ENCODE data around the gene GSX2. TPM values are rescaled to one million over a fixed set of nuclear protein-coding genes. Genes with fewer than 3 reads are reported as not detected.
A peak's percentile ranks its signal among the peaks of the same experiment; 100 is the strongest.

GSX2 gene
- total and polyA plus RNA-seq, 2 of the 8 experiments (the other 6 are each of a cell fraction or from before 2014, with no cell fraction given), result not detected

GRCh38 chr4:54064317-54065111 is 35.4 kb upstream of the GSX2 start, which contains the start of gene CHIC2 (continued):
- TF ChIP-seq SAP30 (IDR thresholded peaks at IDR 0.05; ENCODE audit: insufficient read depth, insufficient replicate concordance, low read length), result no peak
- 0 out of 2 replicates have a peak, but pooled peaks have one; percentile 7 for TF ChIP-seq GTF2F1 (IDR thresholded peaks at IDR 0.05; ENCODE audit: borderline replicate concordance, low read depth, low read length)
- no peak for TF ChIP-seq EP300 (IDR thresholded peaks at IDR 0.05; ENCODE audit: borderline replicate concordance in 1 of 2, low read depth in 2 of 2, low read length in 2 of 2)
- TF ChIP-seq SP4 (IDR thresholded peaks at IDR 0.05; ENCODE audit: low read length), result no peak
- peak; percentile 43 for TF ChIP-seq TAF7 (optimal IDR thresholded peaks at IDR 0.05; ENCODE audit: borderline replicate concordance, low read depth, low read length)
- no peak for TF ChIP-seq CHD7 (IDR thresholded peaks at IDR 0.05; ENCODE audit: insufficient replicate concordance, low read length)
- no peak for TF ChIP-seq ATF3 (IDR thresholded peaks at IDR 0.05; ENCODE audit: insufficient read depth, low read depth, low read length)
- no peak for TF ChIP-seq SUZ12 (IDR thresholded peaks at IDR 0.05; ENCODE audit: low read length)

Measured in H1 (cell line).